22Rv1 (cell line): ENCODE data around the gene PPP4C.

Experiments
- CTCF ChIP-seq: fragments of 450-650 bp; IDR thresholded peaks from 2 replicates; pipeline ENCODE4 v1.5.1; 2017; ENCODE audit warnings: mild to moderate bottlenecking
- ZFX ChIP-seq: fragments of 450-650 bp; IDR thresholded peaks from 2 replicates; pipeline ENCODE4 v1.6.1; 2017; ENCODE audit warnings: antibody characterized with exemption, borderline replicate concordance

GRCh38 chr16:30132591-30132990 lies 56.8 kb downstream of the PPP4C start:
- TF ChIP-seq CTCF (no peak), ZFX (no peak)
